ENCODE results near the gene WNK1. TPM values are rescaled to one million over a fixed set of nuclear protein-coding genes. Genes with fewer than 3 reads are reported as not detected.
A peak's percentile ranks its signal among the peaks of the same experiment; 100 is the strongest.
"Not testable (repeated sequence)": the region's sequence is repeated elsewhere in the genome, so short reads cannot be mapped to it uniquely, and the experiment has no call there.

WNK1 gene
- total RNA-seq, 2 experiments from 2014 or later = 112 to 134 TPM

GRCh38 chr12:830111-830867, 77.9 kb downstream of the WNK1 start:
- no peaks in the 10 kb centered on the region for H3K27me3 Mint-ChIP-seq (ENCODE audit: low read depth)
- H3K4me3 Mint-ChIP-seq = no peak overlapping the region
- H3K36me3 Mint-ChIP-seq (ENCODE audit: low read depth) = peaks cover 31% of the 10 kb centered on the region
- H3K9me3 Mint-ChIP-seq = no peaks in the 10 kb centered on the region
- H3K4me1 Mint-ChIP-seq (ENCODE audit: low read depth) = peaks cover 8% of the 10 kb centered on the region
- no peak overlapping the region for H3K27ac Mint-ChIP-seq
- CTCF ChIA-PET = interaction anchor here (0.6 kb wide), 1 partner anchor 59 kb away, joined by 4 read pairs; no protein-coding TSS in a partner anchor
- DNase-seq = no peak
- intact Hi-C loops (cut with micrococcal nuclease) = no loop called here

DNA sequence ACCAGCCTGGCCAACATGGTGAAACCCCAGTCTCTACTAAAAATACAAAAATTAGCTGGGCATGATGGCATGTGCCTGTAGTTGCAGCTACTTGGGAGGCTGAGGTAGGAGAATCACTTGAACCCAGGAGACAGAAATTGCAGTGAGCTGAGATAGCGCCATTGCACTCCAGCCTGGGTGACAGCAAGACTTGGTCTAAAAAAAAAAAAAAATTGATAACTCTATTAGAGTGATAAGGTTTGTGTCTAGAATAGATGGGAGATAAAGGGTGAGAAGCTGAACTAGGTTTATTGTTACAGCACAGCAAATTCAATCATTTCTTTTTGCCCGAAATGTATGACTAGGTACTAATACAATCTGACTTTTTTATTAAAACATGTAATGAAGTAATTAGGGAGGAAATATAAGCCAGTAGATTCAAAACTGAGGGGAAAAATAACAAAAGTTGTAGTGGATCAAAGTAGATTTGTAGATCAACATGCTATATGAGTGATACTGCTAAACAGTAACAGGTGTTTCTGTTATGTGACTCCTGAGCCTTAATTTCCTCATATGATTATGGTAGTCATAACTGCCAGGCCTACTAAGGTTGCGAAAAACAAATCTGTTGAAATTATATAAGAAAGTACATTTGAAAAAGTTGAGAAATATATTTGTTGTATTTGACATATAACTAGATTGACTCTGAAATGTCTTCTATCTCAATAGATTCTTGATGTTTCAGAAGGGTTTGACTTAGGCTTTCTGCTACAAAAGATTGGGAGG, 83.6 kb downstream of the WNK1 start:
- Mint-ChIP-seq H3K27me3 (ENCODE audit: low read depth) (no peaks in the 10 kb centered on the region), H3K4me1 (ENCODE audit: low read depth) (peaks cover 19% of the 10 kb centered on the region), H3K4me3 (no peak overlapping the region), H3K27ac (no peak overlapping the region), H3K36me3 (ENCODE audit: low read depth) (peaks cover 13% of the 10 kb centered on the region), H3K9me3 (no peaks in the 10 kb centered on the region)
- CTCF ChIA-PET = interaction anchor here (0.6 to 0.7 kb wide), 3 partner anchors 31 to 757 kb away, joined by 3 to 5 read pairs (median 4); no protein-coding TSS in a partner anchor
- intact Hi-C loops (cut with micrococcal nuclease) = no loop called here
- DNase-seq = no peak

DNA sequence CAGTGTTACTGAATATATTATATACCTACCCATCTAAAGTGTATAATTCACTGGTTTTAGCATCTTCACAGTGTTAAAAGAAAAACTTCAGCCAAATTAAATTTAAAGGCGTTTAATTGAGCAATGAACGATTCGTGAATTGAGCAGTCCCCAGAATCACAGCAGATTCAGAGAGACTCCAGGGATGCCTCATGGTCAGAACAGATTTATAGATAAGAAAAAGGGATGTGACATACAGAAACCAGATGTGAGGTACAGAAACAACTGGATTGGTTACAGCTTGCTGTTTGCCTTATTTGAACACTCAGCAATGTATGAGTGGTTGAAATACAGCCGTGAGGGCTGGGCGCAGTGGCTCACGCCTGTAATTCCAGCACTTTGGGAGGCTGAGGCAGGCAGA, 84.6 kb downstream of the WNK1 start:
- peaks cover 11% of the 10 kb centered on the region for H3K36me3 Mint-ChIP-seq (ENCODE audit: low read depth)
- H3K9me3 Mint-ChIP-seq = no peaks in the 10 kb centered on the region

DNA sequence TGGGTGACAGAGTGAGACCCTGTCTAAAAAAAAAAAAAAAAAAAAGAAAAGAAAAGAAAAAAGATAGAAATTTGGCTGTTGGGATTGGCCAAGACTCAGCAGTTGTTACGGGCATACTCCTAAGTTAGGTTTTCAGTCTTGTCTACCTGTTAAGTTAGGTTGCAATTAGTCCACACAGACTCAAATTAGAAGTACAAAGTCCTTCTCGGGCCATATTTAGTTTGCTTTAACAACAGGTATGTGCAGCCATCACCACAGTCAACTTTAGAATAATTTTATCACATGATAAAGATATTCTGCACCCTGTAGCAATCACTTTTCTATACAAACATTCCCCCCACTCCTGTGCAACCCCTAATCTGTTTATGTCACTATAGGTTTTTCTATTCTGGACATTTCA, 85.2 kb downstream of the WNK1 start:
- no peak for DNase-seq
- Mint-ChIP-seq H3K4me3 (no peak overlapping the region), H3K4me1 (ENCODE audit: low read depth) (peaks cover 29% of the 10 kb centered on the region), H3K27ac (no peak overlapping the region), H3K27me3 (ENCODE audit: low read depth) (no peaks in the 10 kb centered on the region), H3K36me3 (ENCODE audit: low read depth) (peaks cover 11% of the 10 kb centered on the region), H3K9me3 (no peaks in the 10 kb centered on the region)
- intact Hi-C loops (cut with micrococcal nuclease) = no loop called here
- CTCF ChIA-PET = interaction anchor here (0.6 to 0.9 kb wide), 2 partner anchors 8 to 53 kb away, joined by 3 to 4 read pairs; no protein-coding TSS in a partner anchor

More for the DNA sequence above, 84.6 kb downstream of the WNK1 start:
- no peak overlapping the region for H3K4me3 Mint-ChIP-seq
- H3K27ac Mint-ChIP-seq = no peak overlapping the region
- intact Hi-C loops (cut with micrococcal nuclease) = no loop called here
- no peaks in the 10 kb centered on the region for H3K27me3 Mint-ChIP-seq (ENCODE audit: low read depth)
- no peak for DNase-seq
- H3K4me1 Mint-ChIP-seq (ENCODE audit: low read depth) = peaks cover 27% of the 10 kb centered on the region
- CTCF ChIA-PET = no interaction called here

DNA sequence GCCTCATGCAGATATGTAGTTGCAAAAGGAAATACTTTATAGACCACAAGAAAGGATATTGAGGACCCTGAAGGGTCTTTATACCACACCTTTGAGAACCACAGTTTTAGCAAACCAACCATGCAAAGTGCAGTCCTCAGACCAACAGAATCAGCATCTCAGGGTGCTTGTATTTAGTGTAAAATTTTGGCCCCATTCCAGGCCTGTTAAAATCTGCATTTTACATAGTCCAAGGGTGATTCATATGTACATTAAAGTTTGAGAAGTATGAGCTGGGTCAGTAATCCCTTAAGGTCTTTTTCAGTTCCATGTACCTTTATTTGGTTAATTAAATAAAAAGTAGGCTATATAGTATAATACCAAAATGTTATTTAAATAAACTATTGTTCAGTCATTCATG, 91.2 kb downstream of the WNK1 start:
- Mint-ChIP-seq H3K4me1 (ENCODE audit: low read depth) (peaks cover 47% of the 10 kb centered on the region), H3K27me3 (ENCODE audit: low read depth) (no peaks in the 10 kb centered on the region), H3K9me3 (no peaks in the 10 kb centered on the region), H3K27ac (no peak overlapping the region), H3K4me3 (no peak overlapping the region), H3K36me3 (ENCODE audit: low read depth) (peaks cover 6% of the 10 kb centered on the region)
- CTCF ChIA-PET = interaction anchor here (1.2 kb wide), 1 partner anchor 27 kb away, joined by 5 read pairs; no protein-coding TSS in a partner anchor
- no peak for DNase-seq
- intact Hi-C loops (cut with micrococcal nuclease) = no loop called here

DNA sequence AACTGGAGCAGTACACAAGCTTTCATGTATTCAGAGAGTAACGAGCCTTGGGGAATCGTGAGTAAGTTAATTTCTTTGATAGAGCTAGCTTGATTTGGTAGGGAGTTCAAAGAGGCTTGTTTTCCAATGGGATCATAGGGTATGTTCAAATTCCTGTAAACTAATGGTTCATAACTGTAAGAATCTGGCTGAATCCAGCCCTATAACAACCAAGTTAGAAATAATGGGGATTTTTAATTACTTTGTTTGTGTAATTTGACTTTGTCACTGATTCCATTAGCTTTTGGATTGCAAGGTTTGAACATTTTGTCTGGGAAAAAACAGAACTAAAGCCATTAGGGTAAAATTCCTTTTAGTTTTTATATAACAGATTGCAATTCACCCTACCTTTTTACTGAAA, 94.0 kb downstream of the WNK1 start:
- H3K36me3 Mint-ChIP-seq (ENCODE audit: low read depth) = peaks cover 4% of the 10 kb centered on the region
- H3K4me3 Mint-ChIP-seq = no peak overlapping the region
- H3K4me1 Mint-ChIP-seq (ENCODE audit: low read depth) = peaks cover 47% of the 10 kb centered on the region
- no peaks in the 10 kb centered on the region for H3K27me3 Mint-ChIP-seq (ENCODE audit: low read depth)
- DNase-seq = no peak
- intact Hi-C loops (cut with micrococcal nuclease) = no loop called here
- no peak overlapping the region for H3K27ac Mint-ChIP-seq
- H3K9me3 Mint-ChIP-seq = no peaks in the 10 kb centered on the region
- CTCF ChIA-PET = interaction anchor here (0.7 to 1.7 kb wide), 3 partner anchors 8 to 737 kb away, joined by 3 to 8 read pairs (median 3); no protein-coding TSS in a partner anchor

DNA sequence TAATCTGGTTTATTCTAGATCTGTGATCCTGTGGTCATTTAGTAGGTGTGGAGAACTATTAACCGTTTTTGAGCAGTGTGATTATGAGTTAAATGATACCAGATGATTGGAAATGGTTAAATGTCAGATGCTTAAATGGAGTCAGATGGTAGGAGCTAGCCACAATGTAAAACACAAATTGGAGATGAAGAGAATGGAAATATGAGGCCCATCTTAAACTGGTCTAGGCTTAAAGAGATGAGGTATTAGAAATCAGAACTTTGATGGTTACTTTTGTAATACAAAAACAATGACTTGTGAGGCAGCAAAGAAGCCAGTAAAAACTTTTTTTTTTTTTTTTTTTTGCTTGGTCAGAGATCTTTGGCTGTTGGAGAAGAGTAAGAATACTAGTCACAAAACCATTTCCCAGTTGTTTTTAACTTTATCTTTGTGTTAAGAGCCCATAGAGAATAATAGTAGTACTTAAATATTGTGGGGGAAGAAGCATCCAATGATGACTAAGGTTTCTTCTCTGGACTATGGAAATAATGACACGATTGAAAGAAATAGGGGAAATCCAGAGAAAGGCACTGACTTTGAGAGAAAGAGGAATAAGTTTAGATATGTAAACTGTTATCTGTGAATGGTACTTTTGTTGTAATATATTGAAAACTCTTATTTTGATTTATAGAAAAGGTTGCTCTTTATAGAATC, 95.9 kb downstream of the WNK1 start:
- intact Hi-C loops (cut with micrococcal nuclease) = loop anchor here (1.0 to 2.0 kb wide), 3 partner anchors 32 to 562 kb away; partner anchors contain the start of gene RAD52
- CTCF ChIA-PET = interaction anchor here (0.6 kb wide), 1 partner anchor 33 kb away, joined by 3 read pairs; no protein-coding TSS in a partner anchor
- Mint-ChIP-seq H3K4me1 (ENCODE audit: low read depth) (peaks cover 50% of the 10 kb centered on the region), H3K27ac (peak overlapping the region; percentile 77), H3K4me3 (no peak overlapping the region), H3K27me3 (ENCODE audit: low read depth) (no peaks in the 10 kb centered on the region), H3K36me3 (ENCODE audit: low read depth) (peaks cover 4% of the 10 kb centered on the region), H3K9me3 (no peaks in the 10 kb centered on the region)
- no peak for DNase-seq

DNA sequence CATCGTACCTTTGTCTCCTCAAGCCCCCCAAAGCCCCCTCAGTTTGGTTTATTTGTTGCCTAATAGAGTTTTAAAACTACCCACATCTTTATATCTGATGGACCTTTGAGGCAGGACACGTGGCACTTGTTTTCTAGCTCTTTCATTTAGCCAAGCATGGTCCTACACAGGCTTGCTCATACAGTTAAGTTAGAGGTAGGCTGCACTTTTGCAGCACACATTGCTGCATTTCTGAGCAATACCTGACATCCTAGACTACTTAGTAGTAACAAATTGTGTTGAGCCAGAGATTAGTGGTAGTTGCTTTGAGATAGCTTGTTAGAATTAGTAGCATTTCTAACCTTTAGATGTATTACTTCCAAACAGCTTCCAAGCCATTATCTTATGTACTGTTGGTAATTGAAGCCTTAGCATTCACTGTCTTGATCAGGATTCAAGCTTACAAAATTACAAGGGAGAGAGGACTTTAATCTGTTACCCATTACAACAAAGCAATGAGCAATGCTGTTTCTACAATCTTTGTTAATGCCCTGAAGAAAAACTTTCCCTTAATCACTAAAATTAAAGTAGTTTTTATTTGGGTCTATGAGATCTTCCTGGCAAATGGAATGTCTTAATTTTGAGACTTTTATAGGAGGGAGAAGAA, 96.6 kb downstream of the WNK1 start:
- Mint-ChIP-seq H3K27ac (peak overlapping the region; percentile 77), H3K27me3 (ENCODE audit: low read depth) (no peaks in the 10 kb centered on the region), H3K36me3 (ENCODE audit: low read depth) (peaks cover 1% of the 10 kb centered on the region), H3K9me3 (no peaks in the 10 kb centered on the region), H3K4me1 (ENCODE audit: low read depth) (peaks cover 50% of the 10 kb centered on the region), H3K4me3 (no peak overlapping the region)
- intact Hi-C loops (cut with micrococcal nuclease) = loop anchor here (1.0 to 2.0 kb wide), 3 partner anchors 32 to 562 kb away; partner anchors contain the start of gene RAD52
- CTCF ChIA-PET = interaction anchor here (0.6 kb wide), 1 partner anchor 33 kb away, joined by 3 read pairs; no protein-coding TSS in a partner anchor
- DNase-seq = peak; percentile 12

GRCh38 chr12:849733-850437, 97.5 kb downstream of the WNK1 start:
- not testable (repeated sequence) for DNase-seq; H3K27me3 Mint-ChIP-seq (ENCODE audit: low read depth); H3K36me3 Mint-ChIP-seq (ENCODE audit: low read depth); H3K27ac Mint-ChIP-seq; H3K4me3 Mint-ChIP-seq; H3K9me3 Mint-ChIP-seq
- CTCF ChIA-PET = interaction anchor here (0.6 kb wide), 1 partner anchor 1279 kb away, joined by 3 read pairs; no protein-coding TSS in a partner anchor
- H3K4me1 Mint-ChIP-seq (ENCODE audit: low read depth) = peaks cover 48% of the 10 kb centered on the region
- intact Hi-C loops (cut with micrococcal nuclease) = loop anchor here (2.0 kb wide), 2 partner anchors 33 to 563 kb away; no protein-coding TSS in a partner anchor

GRCh38 chr12:851343-851742, 99.0 kb downstream of the WNK1 start:
- Mint-ChIP-seq H3K36me3 (ENCODE audit: low read depth) (peaks cover 2% of the 10 kb centered on the region), H3K4me1 (ENCODE audit: low read depth) (peaks cover 45% of the 10 kb centered on the region), H3K4me3 (no peak overlapping the region), H3K9me3 (no peaks in the 10 kb centered on the region), H3K27ac (peak overlapping the region; percentile 36), H3K27me3 (ENCODE audit: low read depth) (no peaks in the 10 kb centered on the region)
- no peak for DNase-seq
- CTCF ChIA-PET = interaction anchor here (0.7 kb wide), 1 partner anchor 29 kb away, joined by 3 read pairs; no protein-coding TSS in a partner anchor
- intact Hi-C loops (cut with micrococcal nuclease) = no loop called here

DNA sequence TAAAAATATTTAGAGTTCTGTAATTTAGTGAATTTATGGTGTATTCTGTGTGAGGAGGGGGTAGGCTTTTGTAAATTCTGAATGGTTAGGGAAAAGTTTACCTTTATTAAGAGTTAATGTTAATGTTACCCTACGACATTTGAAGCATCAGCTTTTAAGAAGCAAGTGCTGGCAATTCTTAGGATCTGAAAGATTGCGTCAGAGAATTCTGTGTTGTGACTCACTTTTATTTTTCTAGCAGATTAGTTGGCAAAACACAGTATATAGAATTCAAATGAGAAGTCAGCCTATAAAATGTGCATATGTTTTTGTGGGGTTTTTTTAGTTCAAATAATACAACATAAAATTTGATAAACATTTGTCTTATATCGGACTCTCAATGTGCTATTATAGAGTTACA, 99.5 kb downstream of the WNK1 start:
- intact Hi-C loops (cut with micrococcal nuclease) = no loop called here
- Mint-ChIP-seq H3K4me3 (no peak overlapping the region), H3K27ac (peak overlapping the region; percentile 36), H3K27me3 (ENCODE audit: low read depth) (no peaks in the 10 kb centered on the region), H3K9me3 (no peaks in the 10 kb centered on the region), H3K36me3 (ENCODE audit: low read depth) (peaks cover 4% of the 10 kb centered on the region), H3K4me1 (ENCODE audit: low read depth) (peaks cover 46% of the 10 kb centered on the region)
- no peak for DNase-seq
- CTCF ChIA-PET = interaction anchor here (0.7 kb wide), 1 partner anchor 30 kb away, joined by 3 read pairs; no protein-coding TSS in a partner anchor
